ENCODE results near the gene ESR2.

The ESR2 gene

GRCh38 chr14:64149921-64150320 lies 144.2 kb downstream of the ESR2 start:
- Histone ChIP-seq H3K9ac (ENCODE audit: low read length) (no peak overlapping the region), H4K20me1 (ENCODE audit: low read depth, low read length) (no peaks in the 10 kb centered on the region), H3F3A (ENCODE audit: insufficient read depth) (peaks cover 4% of the 10 kb centered on the region; the same call in 1 of the 2 replicates), H3K4me2 (ENCODE audit: low read depth, low read length, poor library complexity, severe bottlenecking) (no peak overlapping the region), H3K9me3 (ENCODE audit: insufficient read depth, low read length) (no peaks in the 10 kb centered on the region), H3K79me2 (ENCODE audit: insufficient read depth, low read length) (no peaks in the 10 kb centered on the region; the same call in 1 of the 2 replicates), H2AFZ (ENCODE audit: low read depth, low read length, severe bottlenecking) (no peak overlapping the region), H3K27ac (ENCODE audit: low read depth, low read length) (no peak overlapping the region), H3K9me2 (replicated peaks; ENCODE audit: insufficient read depth, low read length) (no peaks in the 10 kb centered on the region), H3K36me3 (ENCODE audit: low read length) (peaks cover 50% of the 10 kb centered on the region), H3K27me3 (ENCODE audit: low read length) (no peaks in the 10 kb centered on the region), H3K4me3 (ENCODE audit: insufficient read depth, low read length, poor library complexity, severe bottlenecking) (no peak overlapping the region)
- TF ChIP-seq CTCF (IDR thresholded peaks at IDR 0.05; ENCODE audit: insufficient read depth, low read length, poor library complexity, severe bottlenecking), result no peak
- no peak for TF ChIP-seq EZH2phosphoT487 (conservative IDR thresholded peaks at IDR 0.05; ENCODE audit: low read length)

GRCh38 chr14:64147126-64147790 lies 146.9 kb downstream of the ESR2 start:
- Histone ChIP-seq H3K27me3 (ENCODE audit: low read length) (no peaks in the 10 kb centered on the region), H3K4me2 (ENCODE audit: low read depth, low read length, poor library complexity, severe bottlenecking) (no peak overlapping the region), H3K27ac (ENCODE audit: low read depth, low read length) (no peak overlapping the region), H3K9me2 (replicated peaks; ENCODE audit: insufficient read depth, low read length) (no peaks in the 10 kb centered on the region), H3K9me3 (ENCODE audit: insufficient read depth, low read length) (no peaks in the 10 kb centered on the region), H3K4me3 (ENCODE audit: insufficient read depth, low read length, poor library complexity, severe bottlenecking) (no peak overlapping the region), H3K36me3 (ENCODE audit: low read length) (peaks cover 52% of the 10 kb centered on the region), H3K79me2 (ENCODE audit: insufficient read depth, low read length) (no peaks in the 10 kb centered on the region; the same call in 1 of the 2 replicates), H3K9ac (ENCODE audit: low read length) (no peak overlapping the region), H4K20me1 (ENCODE audit: low read depth, low read length) (no peaks in the 10 kb centered on the region), H3F3A (ENCODE audit: insufficient read depth) (peaks cover 4% of the 10 kb centered on the region; the same call in 1 of the 2 replicates), H2AFZ (ENCODE audit: low read depth, low read length, severe bottlenecking) (no peak overlapping the region)
- no peak for TF ChIP-seq CTCF (IDR thresholded peaks at IDR 0.05; ENCODE audit: insufficient read depth, low read length, poor library complexity, severe bottlenecking)
- no peak for TF ChIP-seq EZH2phosphoT487 (conservative IDR thresholded peaks at IDR 0.05; ENCODE audit: low read length)

GRCh38 chr14:64137657-64138290 lies 156.4 kb downstream of the ESR2 start:
- peaks cover 46% of the 10 kb centered on the region for H3K36me3 ChIP-seq (ENCODE audit: low read length)
- H2AFZ ChIP-seq (ENCODE audit: low read depth, low read length, severe bottlenecking), result no peak overlapping the region
- no peak overlapping the region for H3K9ac ChIP-seq (ENCODE audit: low read length)
- H3K27me3 ChIP-seq (ENCODE audit: low read length), result no peaks in the 10 kb centered on the region
- TF ChIP-seq CTCF (IDR thresholded peaks at IDR 0.05; ENCODE audit: insufficient read depth, low read length, poor library complexity, severe bottlenecking) (no peak), EZH2phosphoT487 (conservative IDR thresholded peaks at IDR 0.05; ENCODE audit: low read length) (no peak)
- no peak overlapping the region for H3K4me3 ChIP-seq (ENCODE audit: insufficient read depth, low read length, poor library complexity, severe bottlenecking)
- H3K79me2 ChIP-seq (ENCODE audit: insufficient read depth, low read length), result no peaks in the 10 kb centered on the region
- H3K9me2 ChIP-seq (replicated peaks; ENCODE audit: insufficient read depth, low read length), result no peaks in the 10 kb centered on the region
- H3K27ac ChIP-seq (ENCODE audit: low read depth, low read length), result no peak overlapping the region
- 0 out of 2 replicates have a peak, but pooled peaks cover 5% of the 10 kb centered on the region for H3F3A ChIP-seq (ENCODE audit: insufficient read depth)
- no peak overlapping the region for H3K4me2 ChIP-seq (ENCODE audit: low read depth, low read length, poor library complexity, severe bottlenecking)
- H3K9me3 ChIP-seq (ENCODE audit: insufficient read depth, low read length), result no peaks in the 10 kb centered on the region
- H4K20me1 ChIP-seq (ENCODE audit: low read depth, low read length), result no peaks in the 10 kb centered on the region

All from SU-DHL-6 (cell line).